NCI-H1417 treated with DMSO at 0.1 percent for 48 hours (cell line): ENCODE measurements around the gene DLG2.
"Not testable (repeated sequence)": the region's sequence is repeated elsewhere in the genome, so short reads cannot be mapped to it uniquely, and the experiment has no call there.

Experiments
- DNase-seq: peaks from one replicate; lab custom pipeline; 2025; lab: John Stamatoyannopoulos, UW

The DLG2 gene

DNA sequence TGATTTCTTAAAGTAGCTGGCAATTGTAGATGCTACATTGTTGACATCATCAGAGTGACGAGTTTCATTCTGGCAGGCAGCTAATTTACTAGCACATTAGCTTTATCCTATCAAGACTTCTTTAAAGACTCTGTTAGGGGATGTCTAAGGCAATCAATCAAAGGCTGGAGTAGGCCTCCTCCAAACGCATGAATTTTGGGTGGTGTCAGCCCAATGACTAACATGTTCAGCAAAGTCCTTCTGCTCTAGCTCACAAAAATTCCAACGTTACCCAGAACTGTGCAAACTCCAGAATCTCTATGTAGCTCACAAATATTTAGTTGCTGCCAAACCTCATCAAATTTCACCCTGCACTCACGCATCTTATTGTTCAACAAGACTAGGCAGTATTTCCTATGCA is 395.6 kb downstream of the DLG2 start:
- no peak for DNase-seq

DNA sequence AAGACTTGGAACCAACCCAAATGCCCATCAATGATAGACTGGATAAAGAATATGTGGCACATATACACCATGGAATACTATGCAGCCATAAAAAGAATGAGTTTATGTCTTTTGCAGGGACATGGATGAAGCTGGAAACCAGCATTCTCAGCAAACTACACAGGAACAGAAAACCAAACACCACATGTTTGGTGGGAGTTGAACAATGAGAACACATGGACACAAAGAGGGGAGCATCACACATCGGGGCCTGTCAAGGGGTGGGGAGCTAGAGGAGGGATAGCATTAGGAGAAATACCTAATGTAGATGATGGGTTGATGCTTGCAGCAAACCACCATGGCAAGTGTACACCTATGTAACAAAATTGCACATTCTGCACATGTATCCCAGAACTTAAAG is 397.4 kb downstream of the DLG2 start:
- DNase-seq, result not testable (repeated sequence)

GRCh38 chr11:85196968-85197367 is 430.2 kb downstream of the DLG2 start:
- no peak for DNase-seq

DNA sequence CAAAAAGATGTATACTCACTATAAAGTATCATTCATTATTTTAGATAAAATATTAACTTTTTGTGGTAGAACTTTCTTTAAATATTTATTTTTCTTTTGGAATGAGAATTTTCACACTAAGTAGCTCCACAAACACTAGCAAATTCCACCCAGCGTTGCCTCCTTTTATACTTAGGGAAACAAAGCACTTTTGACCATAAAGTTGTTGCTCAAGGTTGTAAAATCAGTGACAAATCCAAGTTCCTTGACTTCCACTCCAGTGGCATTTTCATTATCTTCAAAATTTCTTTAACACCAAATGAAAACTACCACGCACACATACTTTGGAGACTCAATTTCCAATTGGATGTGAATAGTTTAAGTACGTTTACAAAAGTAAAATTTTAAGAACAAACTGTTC is 431.2 kb downstream of the DLG2 start:
- DNase-seq, result no peak

- no peak for DNase-seq
Measured at GRCh38 chr11:85187992-85188391, 439.2 kb downstream of the DLG2 start.

DNA sequence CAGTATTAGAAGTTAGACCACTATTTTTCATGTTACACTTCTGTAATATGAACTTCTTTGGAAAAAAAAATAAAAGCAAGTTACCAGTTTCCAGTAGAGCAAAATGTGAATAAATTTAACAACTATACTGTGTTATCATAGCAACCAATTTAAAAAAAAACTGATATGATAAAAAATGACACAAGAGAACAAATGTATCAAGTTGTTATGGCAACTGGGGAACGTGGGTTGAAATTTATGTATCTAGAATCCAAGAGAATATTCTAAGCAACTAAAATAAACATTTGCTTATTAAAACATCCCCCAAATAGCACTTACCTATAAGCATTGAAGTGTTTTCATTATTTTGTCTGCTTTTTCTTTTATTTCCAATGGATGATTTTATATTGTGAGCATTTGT is 442.4 kb downstream of the DLG2 start:
- no peak for DNase-seq

DNA sequence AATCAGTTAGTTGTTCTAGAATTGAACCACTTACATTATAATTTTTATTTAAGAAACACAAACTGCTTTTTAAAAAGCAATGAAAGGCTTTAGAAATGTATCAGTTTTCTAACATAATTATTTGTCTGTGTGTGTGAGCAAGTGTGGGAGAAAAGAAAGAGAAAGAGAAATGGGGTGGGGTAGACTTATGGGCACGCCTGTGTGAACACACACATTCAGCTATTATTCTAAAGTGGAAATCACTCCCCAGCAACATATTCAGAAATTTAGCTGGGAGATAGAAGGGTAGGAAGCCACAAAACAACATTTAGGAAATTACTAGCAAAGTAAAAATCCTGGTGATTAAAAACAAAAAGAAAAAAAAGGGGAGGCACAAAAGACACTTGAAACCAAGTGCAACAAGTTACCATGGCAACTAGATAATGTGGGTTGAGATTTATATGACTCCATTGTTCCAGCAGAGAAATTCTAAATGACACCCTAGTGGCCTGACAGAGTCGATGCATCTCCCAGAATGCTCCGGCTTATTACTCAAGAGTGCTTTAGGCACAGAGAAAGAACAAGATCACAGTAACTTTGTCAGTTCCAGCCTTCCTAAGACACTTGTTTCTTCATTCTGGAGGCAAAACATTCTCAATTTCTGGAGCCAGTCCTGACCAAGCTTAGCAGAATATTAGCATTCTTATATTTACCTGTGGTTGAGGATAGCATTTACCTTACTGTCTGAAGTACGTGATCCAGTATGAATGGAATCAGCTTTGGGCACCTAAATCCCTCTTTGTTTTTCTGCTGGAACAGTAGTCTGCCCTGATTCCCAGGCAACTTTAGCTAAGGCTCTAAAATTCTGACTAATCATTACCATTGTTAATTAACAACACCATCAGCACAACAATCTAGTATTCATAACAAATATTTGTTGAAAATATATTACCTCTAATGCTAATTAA is 444.4 kb downstream of the DLG2 start:
- DNase-seq, result no peak

GRCh38 chr11:85180528-85180927 is 446.6 kb downstream of the DLG2 start:
- DNase-seq, result no peak

DNA sequence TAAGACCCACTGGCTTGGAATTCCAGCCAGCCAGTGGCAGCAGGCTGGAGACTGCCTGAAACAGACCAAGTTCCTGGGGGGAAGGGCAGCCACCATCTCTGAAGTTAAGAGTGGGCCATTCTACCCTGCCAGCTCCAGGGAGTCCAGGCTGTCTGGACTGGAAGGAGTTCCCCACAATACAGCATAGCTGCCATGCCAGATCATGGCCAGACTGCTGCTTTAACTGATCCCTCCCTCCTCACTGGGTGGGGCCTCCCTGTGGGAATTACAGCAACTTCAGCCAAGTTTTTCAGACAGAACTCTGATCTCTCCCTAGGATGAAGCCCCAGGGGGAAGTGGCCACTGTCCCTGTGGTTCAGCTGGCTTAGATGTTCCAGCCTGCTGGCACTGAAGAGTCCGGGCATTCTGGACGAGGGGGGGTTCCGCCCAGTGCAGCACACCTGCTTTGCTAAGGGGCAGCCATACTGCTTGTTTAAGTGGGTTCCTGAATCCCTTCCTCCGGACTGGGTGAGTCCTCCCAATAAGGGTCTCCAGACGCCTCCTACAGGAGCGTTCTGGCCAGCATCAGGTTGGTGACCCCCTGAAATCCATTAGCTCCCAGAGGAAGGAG is 455.4 kb downstream of the DLG2 start:
- no peak for DNase-seq

GRCh38 chr11:85170184-85170583 is 457.0 kb downstream of the DLG2 start:
- DNase-seq, result no peak

DNA sequence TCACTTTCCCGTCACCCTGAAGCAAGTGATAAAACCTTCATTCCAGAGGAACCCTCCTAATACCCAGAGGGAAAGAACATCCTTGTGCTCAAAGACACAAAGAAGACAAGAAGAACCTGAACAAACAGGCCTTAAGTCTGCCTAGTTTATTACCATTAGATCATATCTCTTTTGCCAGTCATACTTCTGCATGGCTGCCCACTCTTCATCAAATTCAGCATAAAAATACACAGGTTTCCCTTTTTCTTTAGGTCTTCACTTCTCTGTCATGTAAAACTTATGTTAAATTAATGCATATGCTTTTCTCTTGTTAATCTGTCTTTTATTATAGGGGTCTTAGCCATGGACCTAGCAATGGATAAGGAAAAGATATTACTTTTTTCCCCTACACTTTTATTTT is 459.7 kb downstream of the DLG2 start:
- no peak for DNase-seq

GRCh38 chr11:85167038-85167437 is 460.1 kb downstream of the DLG2 start:
- DNase-seq, result no peak

DNA sequence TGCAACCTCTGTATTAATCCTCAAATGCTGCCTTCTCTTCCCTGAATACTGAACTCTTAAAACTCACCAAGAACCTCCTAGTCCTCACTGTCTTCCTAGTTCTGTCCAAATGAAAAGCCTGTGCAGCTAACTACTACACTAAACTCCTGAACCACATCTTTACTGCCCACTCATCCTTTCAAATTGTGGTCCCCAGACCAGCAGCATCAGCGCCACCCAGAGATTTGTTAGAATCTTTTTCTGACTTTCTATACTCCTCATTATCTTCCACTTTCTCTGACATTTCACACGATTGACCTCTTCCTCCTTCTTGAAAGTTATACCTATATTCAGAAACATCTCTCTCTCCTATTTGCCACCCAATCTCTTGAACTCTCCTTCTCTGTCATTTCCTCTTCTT is 461.3 kb downstream of the DLG2 start:
- no peak for DNase-seq

GRCh38 chr11:85164743-85165142 is 462.4 kb downstream of the DLG2 start:
- no peak for DNase-seq

DNA sequence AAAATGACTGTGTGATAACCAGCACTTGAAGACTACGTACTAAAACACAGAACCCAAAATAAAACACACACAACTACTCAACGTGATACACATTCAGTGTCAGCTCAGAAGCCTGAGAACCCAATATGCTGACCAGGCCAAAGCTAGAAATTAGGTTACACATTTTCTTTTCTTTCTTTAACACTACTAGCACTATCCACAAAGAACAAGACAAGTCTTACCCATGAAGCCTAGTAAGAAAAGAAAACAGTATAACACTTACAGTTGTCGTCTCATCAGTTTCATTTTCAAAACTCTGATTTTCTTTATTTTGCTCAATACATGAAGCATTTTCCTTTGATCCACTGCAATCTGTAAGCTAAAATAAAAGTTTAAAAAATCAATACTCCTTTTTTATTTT is 472.9 kb downstream of the DLG2 start:
- DNase-seq, result no peak

GRCh38 chr11:85137597-85137996 is 489.5 kb downstream of the DLG2 start:
- DNase-seq, result no peak

DNA sequence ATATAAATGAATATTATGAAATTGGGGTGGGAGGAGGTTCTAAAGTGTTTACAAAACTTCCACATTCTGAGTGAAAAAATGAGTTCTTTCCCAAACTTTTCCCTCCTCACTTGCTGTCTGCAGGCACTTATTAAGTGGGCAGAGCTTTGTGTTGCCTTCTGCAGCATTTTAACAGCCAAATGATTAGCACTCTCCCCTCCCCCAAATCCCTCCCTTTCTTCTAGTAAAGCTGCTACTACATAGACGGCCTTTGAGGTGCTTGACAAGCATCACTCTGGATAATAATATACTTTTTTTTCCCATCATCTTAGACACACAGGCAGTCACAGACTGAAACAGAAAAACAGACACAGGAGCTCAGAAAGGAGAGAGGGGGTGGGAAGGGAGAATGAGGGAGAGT is 493.5 kb downstream of the DLG2 start:
- no peak for DNase-seq

DNA sequence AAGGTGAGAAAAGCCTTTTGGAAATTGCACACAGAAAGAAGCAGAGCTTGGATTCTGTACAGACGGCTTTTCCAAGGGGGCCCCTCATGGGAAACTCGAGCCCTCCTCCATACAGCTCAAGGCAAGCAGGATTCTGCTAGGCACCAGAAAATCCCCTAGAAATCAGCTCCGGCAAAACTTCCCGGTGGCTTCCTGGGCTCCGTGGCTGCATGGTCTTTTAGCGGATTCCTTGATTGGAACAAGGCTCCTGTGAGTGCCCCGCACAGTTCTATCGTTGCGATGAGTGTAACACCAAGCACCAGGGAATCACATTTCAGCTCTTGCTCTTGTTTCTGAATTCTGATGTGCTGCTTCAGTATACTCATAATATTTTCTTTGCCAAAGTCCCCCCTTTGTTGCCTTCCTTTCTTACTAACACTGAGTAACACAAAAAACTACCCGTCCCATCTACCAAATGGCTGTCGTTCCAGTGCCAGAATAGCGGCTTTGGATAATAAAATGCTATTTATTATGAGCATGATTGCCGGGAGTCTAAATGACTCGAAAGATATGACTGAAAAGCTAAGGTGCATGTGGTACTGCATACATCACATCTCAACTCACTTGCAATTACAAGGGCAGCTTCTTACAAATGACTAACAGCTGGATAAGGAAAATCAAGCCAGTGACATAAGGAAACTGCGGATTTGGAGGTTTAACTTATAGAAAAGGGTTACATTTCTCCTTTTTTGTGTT is 494.1 kb downstream of the DLG2 start:
- no peak for DNase-seq

- DNase-seq, result no peak
Measured at GRCh38 chr11:85127349-85127748, 499.8 kb downstream of the DLG2 start.

- DNase-seq, result no peak
Measured at GRCh38 chr11:85123752-85124231, 503.4 kb downstream of the DLG2 start.

DNA sequence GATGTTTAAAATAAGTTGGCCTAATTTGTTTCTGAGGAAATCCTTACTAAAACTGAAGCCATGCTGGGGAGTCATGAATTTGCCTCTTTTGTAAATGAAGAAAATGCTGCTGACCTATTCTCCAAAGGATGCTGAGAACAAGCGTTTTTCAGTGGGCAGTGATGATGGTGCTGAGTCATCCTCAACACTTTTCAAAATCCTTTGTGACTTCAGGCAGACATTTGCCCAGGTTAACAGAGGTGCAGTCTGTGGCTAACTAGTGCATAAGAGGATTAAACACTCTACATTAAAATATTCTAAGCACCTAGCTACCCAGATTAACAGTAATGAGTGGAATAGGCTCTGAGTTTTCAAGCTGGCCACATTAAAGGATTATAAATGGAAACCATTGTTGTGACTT is 509.0 kb downstream of the DLG2 start:
- DNase-seq, result no peak

DNA sequence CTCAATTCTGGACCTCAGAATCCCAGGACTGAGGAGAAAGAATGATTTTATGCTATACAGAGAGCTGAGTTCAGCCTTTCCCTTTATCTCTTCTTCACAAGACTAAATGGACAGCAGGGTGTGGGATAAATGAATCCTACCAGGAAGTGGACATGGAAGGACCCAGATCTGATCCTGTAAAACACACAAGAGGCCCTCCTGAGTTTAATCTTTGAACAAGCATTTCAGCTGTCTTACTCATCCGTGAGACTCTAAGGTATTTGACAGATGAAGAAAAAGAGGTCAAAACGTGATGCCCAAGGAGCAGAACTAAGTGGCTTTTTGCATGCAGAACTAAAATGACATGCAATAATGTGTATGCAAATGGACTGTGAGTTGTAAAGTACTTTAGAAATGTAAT is 511.3 kb downstream of the DLG2 start:
- no peak for DNase-seq

DNA sequence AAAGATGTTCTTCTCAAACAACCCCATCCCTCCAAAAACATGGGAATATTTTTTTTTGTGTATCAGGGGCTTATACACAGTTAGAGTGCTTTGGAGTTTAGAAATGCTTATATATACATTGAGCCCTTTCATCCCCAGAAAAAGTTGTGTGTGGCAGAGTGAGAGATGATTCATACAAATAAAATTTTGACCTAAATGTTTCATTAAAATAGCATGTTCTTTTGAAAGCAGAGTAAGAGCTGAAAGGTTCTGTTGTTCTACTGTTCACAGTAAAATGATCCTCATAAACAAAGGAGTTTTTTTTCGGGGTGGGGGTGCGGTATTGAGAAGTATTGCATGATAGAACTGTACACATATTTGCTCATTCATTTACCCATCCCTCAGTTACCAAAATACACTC is 512.4 kb downstream of the DLG2 start:
- DNase-seq, result no peak
